ENCODE measurements around the gene ARSI.

The ARSI gene

GRCh38 chr5:150302301-150303069 lies at the start of gene ARSI:
Gene ARSI (minus strand): TSS chr5:150302905. CDS start chr5:150302373, 532 bp downstream.
- no peak for DNase-seq (ENCODE audit: low read depth in 1 of 2, low spot score in 1 of 2)

- peak; percentile 6 to 13 for DNase-seq (ENCODE audit: low read depth in 1 of 2, low spot score in 1 of 2)
These were observed 48.0 kb upstream of the ARSI start for GRCh38 chr5:150350524-150351344.

- no peak for DNase-seq (ENCODE audit: low read depth in 1 of 2, low spot score in 1 of 2)
These were observed 47.1 kb upstream of the ARSI start for GRCh38 chr5:150349681-150350275.

GRCh38 chr5:150347451-150347850 lies 44.7 kb upstream of the ARSI start:
- DNase-seq (ENCODE audit: low read depth in 1 of 2, low spot score in 1 of 2), result no peak

- DNase-seq (ENCODE audit: low read depth in 1 of 2, low spot score in 1 of 2), result no peak
These were observed 44.3 kb upstream of the ARSI start for GRCh38 chr5:150347003-150347402.

GRCh38 chr5:150346592-150346991 lies 43.9 kb upstream of the ARSI start:
- DNase-seq (ENCODE audit: low read depth in 1 of 2, low spot score in 1 of 2), result no peak

GRCh38 chr5:150345716-150346115 lies 43.0 kb upstream of the ARSI start:
- DNase-seq (ENCODE audit: low read depth in 1 of 2, low spot score in 1 of 2), result no peak

- DNase-seq (ENCODE audit: low read depth in 1 of 2, low spot score in 1 of 2), result no peak
These were observed 41.4 kb upstream of the ARSI start for GRCh38 chr5:150343994-150344631.

- DNase-seq (ENCODE audit: low read depth in 1 of 2, low spot score in 1 of 2), result no peak
These were observed 39.9 kb upstream of the ARSI start for GRCh38 chr5:150342583-150342982.

GRCh38 chr5:150341989-150342388 lies 39.3 kb upstream of the ARSI start:
- no peak for DNase-seq (ENCODE audit: low read depth in 1 of 2, low spot score in 1 of 2)

GRCh38 chr5:150341331-150341730 lies 38.6 kb upstream of the ARSI start:
- DNase-seq (ENCODE audit: low read depth in 1 of 2, low spot score in 1 of 2), result no peak

GRCh38 chr5:150340614-150341255 lies 38.0 kb upstream of the ARSI start:
- DNase-seq (ENCODE audit: low read depth in 1 of 2, low spot score in 1 of 2), result no peak

- DNase-seq (ENCODE audit: low read depth in 1 of 2, low spot score in 1 of 2), result no peak
These were observed 37.1 kb upstream of the ARSI start for GRCh38 chr5:150339841-150340240.

- DNase-seq (ENCODE audit: low read depth in 1 of 2, low spot score in 1 of 2), result no peak
These were observed 36.5 kb upstream of the ARSI start for GRCh38 chr5:150339165-150339564.

- no peak for DNase-seq (ENCODE audit: low read depth in 1 of 2, low spot score in 1 of 2)
These were observed 35.8 kb upstream of the ARSI start for GRCh38 chr5:150338546-150338945.

- DNase-seq (ENCODE audit: low read depth in 1 of 2, low spot score in 1 of 2), result no peak
These were observed 33.1 kb upstream of the ARSI start for GRCh38 chr5:150335778-150336177.

- no peak for DNase-seq (ENCODE audit: low read depth in 1 of 2, low spot score in 1 of 2)
These were observed 30.7 kb upstream of the ARSI start for GRCh38 chr5:150333400-150333799.

- DNase-seq (ENCODE audit: low read depth in 1 of 2, low spot score in 1 of 2), result no peak
These were observed 27.5 kb upstream of the ARSI start for GRCh38 chr5:150329881-150330876.

- no peak for DNase-seq (ENCODE audit: low read depth in 1 of 2, low spot score in 1 of 2)
These were observed 26.3 kb upstream of the ARSI start for GRCh38 chr5:150329038-150329437.

- no peak for DNase-seq (ENCODE audit: low read depth in 1 of 2, low spot score in 1 of 2)
These were observed 25.8 kb upstream of the ARSI start for GRCh38 chr5:150328515-150328914.

All from stimulated activated CD4-positive, alpha-beta T cell treated with anti-CD3 and anti-CD28 coated beads, Interleukin-15, amount 100 ng/mL, for 1 hour (primary cell).